Erythroblast (primary cell): ENCODE measurements around the gene AKT1S1.

Experiments
- GATA1 ChIP-seq: IDR thresholded peaks from 2 replicates; pipeline ENCODE4 v1.6.1; 2011; ENCODE audit warnings: low read depth, mild to moderate bottlenecking, control low read depth, low read length, moderate library complexity
- POLR2A ChIP-seq: IDR thresholded peaks from 2 replicates; pipeline ENCODE4 v1.6.1; 2011; ENCODE audit warnings: mild to moderate bottlenecking, low read length

- TF ChIP-seq POLR2A (no peak), GATA1 (no peak)
Measured at GRCh38 chr19:49894011-49894664, 17.0 kb upstream of the AKT1S1 start.
